SU-DHL-6 (cell line): ENCODE results near the gene SNX18.

Experiments
- EZH2phosphoT487 ChIP-seq: fragments of 200-600 bp; sonication (generic), shearing (Covaris generic); conservative IDR thresholded peaks from 2 replicates; pipeline ENCODE4 v1.6.1; 2018; ENCODE audit warnings: mild to moderate bottlenecking, antibody characterized with exemption, low read length, moderate library complexity, mixed read lengths
- TF ChIP-seq, protein P1 (sequence below): fragments of 200-600 bp; sonication (generic); IDR thresholded peaks from one replicate; pipeline ENCODE4 v1.5.1; 2017; ENCODE audit warnings: antibody characterized with exemption, mild to moderate bottlenecking, low read length, moderate library complexity; ENCODE audit not compliant: insufficient read depth, poor library complexity, severe bottlenecking

- TF ChIP-seq, protein P1, sequence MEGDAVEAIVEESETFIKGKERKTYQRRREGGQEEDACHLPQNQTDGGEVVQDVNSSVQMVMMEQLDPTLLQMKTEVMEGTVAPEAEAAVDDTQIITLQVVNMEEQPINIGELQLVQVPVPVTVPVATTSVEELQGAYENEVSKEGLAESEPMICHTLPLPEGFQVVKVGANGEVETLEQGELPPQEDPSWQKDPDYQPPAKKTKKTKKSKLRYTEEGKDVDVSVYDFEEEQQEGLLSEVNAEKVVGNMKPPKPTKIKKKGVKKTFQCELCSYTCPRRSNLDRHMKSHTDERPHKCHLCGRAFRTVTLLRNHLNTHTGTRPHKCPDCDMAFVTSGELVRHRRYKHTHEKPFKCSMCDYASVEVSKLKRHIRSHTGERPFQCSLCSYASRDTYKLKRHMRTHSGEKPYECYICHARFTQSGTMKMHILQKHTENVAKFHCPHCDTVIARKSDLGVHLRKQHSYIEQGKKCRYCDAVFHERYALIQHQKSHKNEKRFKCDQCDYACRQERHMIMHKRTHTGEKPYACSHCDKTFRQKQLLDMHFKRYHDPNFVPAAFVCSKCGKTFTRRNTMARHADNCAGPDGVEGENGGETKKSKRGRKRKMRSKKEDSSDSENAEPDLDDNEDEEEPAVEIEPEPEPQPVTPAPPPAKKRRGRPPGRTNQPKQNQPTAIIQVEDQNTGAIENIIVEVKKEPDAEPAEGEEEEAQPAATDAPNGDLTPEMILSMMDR, result no peak
- TF ChIP-seq EZH2phosphoT487, result no peak
Observed at GRCh38 chr5:54553659-54554207, 36.2 kb downstream of the SNX18 start.
